MCF 10A (cell line): ENCODE results near the gene ATP6V0B. TPM values are rescaled to one million over a fixed set of nuclear protein-coding genes. Genes with fewer than 3 reads are reported as not detected.
A peak's percentile ranks its signal among the peaks of the same experiment; 100 is the strongest.

Source experiments
- BruUV-seq: library from RNA; stranded (reverse); fragments of 400-500 nt; replicated peaks from 2 replicates; lab custom pipeline; 2021; lab: Mats Ljungman, UMichigan
- CTCF ChIA-PET: fragments of 300-600 bp; sonication (Branson Sonifier 250); formaldehyde crosslinking; extraction: SDS; loops from one replicate; lab custom pipeline; 2021; ENCODE audit warnings: antibody characterized with exemption, inconsistent platforms; lab: Yijun Ruan, JAX
- POLR2A ChIA-PET: fragments of 300-600, 350-650 bp; sonication (Branson Sonifier 250); formaldehyde crosslinking; extraction: SDS; loops from one replicate; lab custom pipeline; 2020; ENCODE audit warnings: antibody characterized with exemption, inconsistent platforms; lab: Yijun Ruan, JAX
- DNase-seq: peaks from one replicate; pipeline ENCODE4 v3.0.0-alpha.2; 2018; ENCODE audit not compliant: unreplicated experiment
- H3K27ac Mint-ChIP-seq: one replicate; pipeline ENCODE4 v1.8.0; 2022; ENCODE audit warnings: mild to moderate bottlenecking, low read depth, mixed read lengths; ENCODE audit not compliant: unreplicated experiment
- H3K27me3 Mint-ChIP-seq: one replicate; pipeline ENCODE4 v1.8.0; 2022; ENCODE audit warnings: mixed read lengths; ENCODE audit not compliant: insufficient read depth, unreplicated experiment
- H3K36me3 Mint-ChIP-seq: one replicate; pipeline ENCODE4 v1.8.0; 2022; ENCODE audit warnings: mild to moderate bottlenecking, moderate library complexity, mixed read lengths; ENCODE audit not compliant: insufficient read depth, unreplicated experiment
- H3K4me1 Mint-ChIP-seq: one replicate; pipeline ENCODE4 v1.8.0; 2022; ENCODE audit warnings: mixed read lengths; ENCODE audit not compliant: insufficient read depth, unreplicated experiment
- H3K4me3 Mint-ChIP-seq: one replicate; pipeline ENCODE4 v1.8.0; 2022; ENCODE audit warnings: mild to moderate bottlenecking, moderate library complexity, mixed read lengths; ENCODE audit not compliant: unreplicated experiment
- H3K9me3 Mint-ChIP-seq: one replicate; pipeline ENCODE4 v1.8.0; 2022; ENCODE audit warnings: mixed read lengths; ENCODE audit not compliant: unreplicated experiment
- intact Hi-C: fragments of 100-400 bp; cut with micrococcal nuclease; formaldehyde crosslinking; loops from 2 replicates; pipeline ENCODE4 v1.14.1; 2022
- total RNA-seq: library from RNA; stranded (reverse); gene quantifications from 2 replicates; pipeline ENCODE4 v1.2.3, GENCODE V29; 2022
- TF ChIP-seq, protein P1 (sequence below): fragments of 200-600 bp; IDR thresholded peaks from one replicate; pipeline ENCODE4 v1.8.0; 2022; ENCODE audit warnings: antibody characterized with exemption, mild to moderate bottlenecking; ENCODE audit not compliant: unreplicated experiment

The ATP6V0B gene
- total RNA-seq, 1 experiment from 2014 or later = 120 TPM

DNA sequence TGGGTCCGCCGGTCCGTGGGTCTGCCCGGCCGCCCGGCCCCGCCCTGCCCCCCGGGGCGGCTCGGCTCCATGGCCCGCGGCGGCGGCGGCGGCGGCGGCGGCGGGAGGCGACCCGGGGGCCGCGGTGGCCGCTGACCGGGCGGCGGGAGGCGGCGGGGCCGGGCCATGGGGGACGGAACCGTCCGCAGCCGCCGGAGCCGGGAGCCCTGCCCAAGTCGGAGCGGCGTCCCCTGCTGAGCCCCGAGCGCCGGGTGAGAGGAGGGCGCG lies 4.4 kb downstream of the ATP6V0B start:
- ChIA-PET POLR2A (interaction anchor here (1.1 to 1.2 kb wide), 2 partner anchors 9 to 33 kb away, joined by 3 to 5 read pairs; no protein-coding TSS in a partner anchor), CTCF (no interaction called here)
- Mint-ChIP-seq H3K4me3 (peak overlapping the region; percentile 94), H3K36me3 (peaks cover 33% of the 10 kb centered on the region), H3K27me3 (no peaks in the 10 kb centered on the region), H3K9me3 (no peaks in the 10 kb centered on the region), H3K27ac (no peak overlapping the region), H3K4me1 (peaks cover 58% of the 10 kb centered on the region)
- no peak for DNase-seq
- TF ChIP-seq, protein P1, sequence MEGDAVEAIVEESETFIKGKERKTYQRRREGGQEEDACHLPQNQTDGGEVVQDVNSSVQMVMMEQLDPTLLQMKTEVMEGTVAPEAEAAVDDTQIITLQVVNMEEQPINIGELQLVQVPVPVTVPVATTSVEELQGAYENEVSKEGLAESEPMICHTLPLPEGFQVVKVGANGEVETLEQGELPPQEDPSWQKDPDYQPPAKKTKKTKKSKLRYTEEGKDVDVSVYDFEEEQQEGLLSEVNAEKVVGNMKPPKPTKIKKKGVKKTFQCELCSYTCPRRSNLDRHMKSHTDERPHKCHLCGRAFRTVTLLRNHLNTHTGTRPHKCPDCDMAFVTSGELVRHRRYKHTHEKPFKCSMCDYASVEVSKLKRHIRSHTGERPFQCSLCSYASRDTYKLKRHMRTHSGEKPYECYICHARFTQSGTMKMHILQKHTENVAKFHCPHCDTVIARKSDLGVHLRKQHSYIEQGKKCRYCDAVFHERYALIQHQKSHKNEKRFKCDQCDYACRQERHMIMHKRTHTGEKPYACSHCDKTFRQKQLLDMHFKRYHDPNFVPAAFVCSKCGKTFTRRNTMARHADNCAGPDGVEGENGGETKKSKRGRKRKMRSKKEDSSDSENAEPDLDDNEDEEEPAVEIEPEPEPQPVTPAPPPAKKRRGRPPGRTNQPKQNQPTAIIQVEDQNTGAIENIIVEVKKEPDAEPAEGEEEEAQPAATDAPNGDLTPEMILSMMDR = no peak
- intact Hi-C loops = loop anchor here (5.0 kb wide), 1 partner anchor 452 kb away; no protein-coding TSS in a partner anchor
- BruUV-seq = no TSS peak

DNA sequence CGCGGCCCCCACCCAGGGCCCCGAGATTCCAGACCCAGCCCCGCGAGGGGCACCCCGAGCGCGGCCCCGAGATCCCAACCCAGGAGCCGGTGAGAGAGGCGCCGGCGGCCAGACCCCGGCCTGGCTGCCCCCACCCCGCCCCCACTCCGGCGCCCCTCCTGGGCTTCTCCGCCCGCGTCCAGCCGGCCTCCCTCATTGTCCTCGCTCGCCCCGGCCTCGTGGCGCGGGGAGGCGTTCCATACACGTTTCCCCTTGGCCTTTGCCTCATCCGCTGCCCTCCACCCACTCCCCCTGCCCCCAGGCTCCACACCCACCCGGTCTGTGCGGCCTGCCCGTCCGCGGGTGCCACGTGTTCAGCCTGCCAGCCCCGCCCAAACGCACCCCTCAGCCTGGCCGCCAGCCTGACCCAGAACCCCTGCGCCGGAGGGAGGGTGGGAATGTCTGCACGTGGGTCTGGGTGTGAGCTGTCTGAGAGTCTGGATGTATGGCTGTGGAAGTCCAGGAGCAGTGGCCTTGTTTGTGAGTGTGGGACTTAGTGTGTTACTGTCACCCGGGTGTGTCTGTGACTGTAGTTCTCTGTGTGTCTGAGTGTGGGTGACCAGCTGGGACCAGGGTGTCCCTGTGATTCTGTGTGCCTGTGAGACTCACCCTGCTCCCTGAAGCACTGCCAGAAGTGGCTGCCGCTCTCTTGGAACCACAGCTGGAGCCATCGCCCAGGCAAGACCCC lies 4.9 kb downstream of the ATP6V0B start:
- H3K9me3 Mint-ChIP-seq = no peaks in the 10 kb centered on the region
- intact Hi-C loops = loop anchor here (2.0 to 5.0 kb wide), 3 partner anchors 25 to 452 kb away; no protein-coding TSS in a partner anchor
- ChIA-PET CTCF (interaction anchor here (0.6 to 0.7 kb wide), 2 partner anchors 25 to 1023 kb away, joined by 3 read pairs; no protein-coding TSS in a partner anchor), POLR2A (interaction anchor here (0.8 to 1.2 kb wide), 4 partner anchors 9 to 49 kb away, joined by 3 to 5 read pairs (median 3); no protein-coding TSS in a partner anchor)
- TF ChIP-seq, protein P1 = no peak
- peaks cover 28% of the 10 kb centered on the region for H3K36me3 Mint-ChIP-seq
- DNase-seq = peak; percentile 51
- H3K27me3 Mint-ChIP-seq = no peaks in the 10 kb centered on the region
- H3K4me1 Mint-ChIP-seq = peaks cover 55% of the 10 kb centered on the region
- H3K27ac Mint-ChIP-seq = no peak overlapping the region
- BruUV-seq = TSS peak; percentile 64
- H3K4me3 Mint-ChIP-seq = peak overlapping the region; percentile 63

DNA sequence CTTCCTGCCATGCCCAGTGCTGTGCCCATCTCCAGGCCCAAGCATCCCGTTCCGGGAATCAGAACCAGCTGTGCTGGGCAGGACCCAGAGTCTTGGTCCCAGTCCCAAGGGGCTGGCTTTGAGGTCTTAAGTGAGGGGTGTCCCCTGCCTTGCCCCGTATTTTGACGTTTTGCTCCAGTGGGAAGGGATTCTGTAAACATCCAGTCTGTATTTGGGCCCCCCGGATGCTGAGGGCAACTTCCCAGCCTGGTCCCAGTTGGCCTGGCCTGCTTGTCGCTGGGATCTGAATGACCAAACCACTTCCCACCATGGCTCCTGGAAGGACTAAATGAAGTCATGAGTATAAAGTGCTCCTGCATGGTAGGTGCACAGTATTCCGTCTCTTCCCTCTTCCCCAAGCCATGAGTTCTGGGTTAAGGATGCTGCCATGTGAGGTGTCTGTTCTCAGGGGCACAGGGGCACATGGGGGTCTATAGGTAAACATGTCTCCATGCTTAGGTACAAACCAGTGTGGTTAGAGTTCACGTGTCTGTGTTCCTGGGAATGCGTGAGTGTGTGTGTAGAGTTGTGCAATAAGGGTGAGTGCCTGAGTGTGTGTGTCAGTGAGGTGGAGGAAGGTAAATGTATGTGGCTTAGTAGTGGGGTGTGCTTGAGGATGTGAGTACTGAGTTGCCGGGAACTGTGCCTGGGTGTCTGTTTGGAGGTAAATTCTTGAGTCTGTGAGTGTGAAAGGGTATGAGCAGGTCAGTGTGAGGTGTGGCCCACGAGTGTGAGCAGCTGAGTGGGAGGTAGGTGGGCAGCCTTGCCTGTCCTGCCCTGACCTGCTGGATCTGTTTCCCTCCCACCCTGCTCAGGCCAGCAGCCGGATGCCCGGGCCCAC lies 5.7 kb downstream of the ATP6V0B start:
- peaks cover 55% of the 10 kb centered on the region for H3K4me1 Mint-ChIP-seq
- peak overlapping the region; percentile 63 for H3K4me3 Mint-ChIP-seq
- H3K27ac Mint-ChIP-seq = peak overlapping the region; percentile 10
- ChIA-PET POLR2A (interaction anchor here (0.7 to 1.2 kb wide), 6 partner anchors 9 to 233 kb away, joined by 3 to 5 read pairs (median 3); no protein-coding TSS in a partner anchor), CTCF (interaction anchor here (0.6 to 0.7 kb wide), 2 partner anchors 25 to 1023 kb away, joined by 3 read pairs; no protein-coding TSS in a partner anchor)
- peak; percentile 64 for DNase-seq
- intact Hi-C loops = loop anchor here (2.0 kb wide), 2 partner anchors 24 to 218 kb away; no protein-coding TSS in a partner anchor
- H3K9me3 Mint-ChIP-seq = no peaks in the 10 kb centered on the region
- TF ChIP-seq, protein P1 = no peak
- peaks cover 32% of the 10 kb centered on the region for H3K36me3 Mint-ChIP-seq
- no TSS peak for BruUV-seq
- H3K27me3 Mint-ChIP-seq = no peaks in the 10 kb centered on the region
